ENCODE measurements around the gene BDKRB2.

The BDKRB2 gene

GRCh38 chr14:96285667-96286066 lies 81.0 kb downstream of the BDKRB2 start:
- TF ChIP-seq FOXP2 (optimal IDR thresholded peaks at IDR 0.05; ENCODE audit: borderline replicate concordance, extremely low read depth, extremely low read length, insufficient read depth): no peak
- TF ChIP-seq TAF1 (IDR thresholded peaks at IDR 0.05; ENCODE audit: borderline replicate concordance, insufficient read depth, low read length): no peak
- TF ChIP-seq POLR2AphosphoS5 (IDR thresholded peaks at IDR 0.05; ENCODE audit: low read depth, low read length): no peak

GRCh38 chr14:96286251-96286650 lies 81.6 kb downstream of the BDKRB2 start:
- TF ChIP-seq TAF1 (IDR thresholded peaks at IDR 0.05; ENCODE audit: borderline replicate concordance, insufficient read depth, low read length) (no peak), POLR2AphosphoS5 (IDR thresholded peaks at IDR 0.05; ENCODE audit: low read depth, low read length) (no peak), SIN3A (IDR thresholded peaks at IDR 0.05; ENCODE audit: borderline replicate concordance, insufficient read depth, low read length) (no peak), FOXP2 (optimal IDR thresholded peaks at IDR 0.05; ENCODE audit: borderline replicate concordance, extremely low read depth, extremely low read length, insufficient read depth) (no peak), REST (IDR thresholded peaks at IDR 0.05; ENCODE audit: insufficient read depth in 1 of 2, low read depth in 2 of 2, low read length in 2 of 2) (no peak)

- no peak for TF ChIP-seq FOXP2 (optimal IDR thresholded peaks at IDR 0.05; ENCODE audit: borderline replicate concordance, extremely low read depth, extremely low read length, insufficient read depth)
Observed at GRCh38 chr14:96287856-96288255, 83.2 kb downstream of the BDKRB2 start.

Measured in PFSK-1 (cell line).